ENCODE measurements around the gene NVL.

The NVL gene

GRCh38 chr1:224199679-224200078 is 130.3 kb downstream of the NVL start:
- H3K4me1 ChIP-seq (ENCODE audit: control insufficient read depth, low read length) = peaks cover 32% of the 10 kb centered on the region
- no peaks in the 10 kb centered on the region for H3K9me2 ChIP-seq (replicated peaks; ENCODE audit: control insufficient read depth, low read length)
- peaks cover 28% of the 10 kb centered on the region for H3F3A ChIP-seq (ENCODE audit: control insufficient read depth, insufficient read depth)
- H3K4me2 ChIP-seq (ENCODE audit: low read length) = no peak overlapping the region
- 0 out of 2 replicates have a peak, but pooled peaks cover 4% of the 10 kb centered on the region for H4K20me1 ChIP-seq (ENCODE audit: control insufficient read depth, insufficient read depth, low read depth, low read length)
- H3K79me2 ChIP-seq (ENCODE audit: control insufficient read depth, low read length) = no peaks in the 10 kb centered on the region
- no peak overlapping the region for H3K27ac ChIP-seq (ENCODE audit: low read depth, low read length)
- peaks cover 12% of the 10 kb centered on the region for H3K36me3 ChIP-seq (ENCODE audit: control insufficient read depth, low read length)
- TF ChIP-seq CTCF (IDR thresholded peaks at IDR 0.05; ENCODE audit: low read depth, low read length, poor library complexity, severe bottlenecking) (no peak), EZH2phosphoT487 (IDR thresholded peaks at IDR 0.05; ENCODE audit: borderline replicate concordance, low read length) (no peak)
- H3K27me3 ChIP-seq (ENCODE audit: control insufficient read depth, low read length) = no peaks in the 10 kb centered on the region
- H3K4me3 ChIP-seq (ENCODE audit: low read length) = no peak overlapping the region
- no peaks in the 10 kb centered on the region for H3K9me3 ChIP-seq (ENCODE audit: control insufficient read depth, insufficient read depth, low read length)

GRCh38 chr1:224198572-224198971 is 131.4 kb downstream of the NVL start:
- H3K79me2 ChIP-seq (ENCODE audit: control insufficient read depth, low read length) = no peaks in the 10 kb centered on the region
- peaks cover 21% of the 10 kb centered on the region for H3K4me1 ChIP-seq (ENCODE audit: control insufficient read depth, low read length)
- H3K4me2 ChIP-seq (ENCODE audit: low read length) = no peak overlapping the region
- H3K27me3 ChIP-seq (ENCODE audit: control insufficient read depth, low read length) = no peaks in the 10 kb centered on the region
- no peaks in the 10 kb centered on the region for H3K9me3 ChIP-seq (ENCODE audit: control insufficient read depth, insufficient read depth, low read length)
- no peak overlapping the region for H3K4me3 ChIP-seq (ENCODE audit: low read length)
- H3K36me3 ChIP-seq (ENCODE audit: control insufficient read depth, low read length) = peaks cover 19% of the 10 kb centered on the region
- TF ChIP-seq EZH2phosphoT487 (IDR thresholded peaks at IDR 0.05; ENCODE audit: borderline replicate concordance, low read length) = no peak
- TF ChIP-seq CTCF (IDR thresholded peaks at IDR 0.05; ENCODE audit: low read depth, low read length, poor library complexity, severe bottlenecking) = no peak
- H4K20me1 ChIP-seq (ENCODE audit: control insufficient read depth, insufficient read depth, low read depth, low read length) = 0 out of 2 replicates have a peak, but pooled peaks cover 4% of the 10 kb centered on the region
- peaks cover 28% of the 10 kb centered on the region for H3F3A ChIP-seq (ENCODE audit: control insufficient read depth, insufficient read depth)
- H3K27ac ChIP-seq (ENCODE audit: low read depth, low read length) = no peak overlapping the region
- no peaks in the 10 kb centered on the region for H3K9me2 ChIP-seq (replicated peaks; ENCODE audit: control insufficient read depth, low read length)

GRCh38 chr1:224196813-224197600 is 133.0 kb downstream of the NVL start:
- no peaks in the 10 kb centered on the region for H3K27me3 ChIP-seq (ENCODE audit: control insufficient read depth, low read length)
- no peak overlapping the region for H3K27ac ChIP-seq (ENCODE audit: low read depth, low read length)
- H3K36me3 ChIP-seq (ENCODE audit: control insufficient read depth, low read length) = peaks cover 31% of the 10 kb centered on the region
- H3K4me2 ChIP-seq (ENCODE audit: low read length) = no peak overlapping the region
- 0 out of 2 replicates have a peak, but pooled peaks cover 5% of the 10 kb centered on the region for H4K20me1 ChIP-seq (ENCODE audit: control insufficient read depth, insufficient read depth, low read depth, low read length)
- H3K9me3 ChIP-seq (ENCODE audit: control insufficient read depth, insufficient read depth, low read length) = no peaks in the 10 kb centered on the region
- TF ChIP-seq EZH2phosphoT487 (IDR thresholded peaks at IDR 0.05; ENCODE audit: borderline replicate concordance, low read length) (no peak), CTCF (IDR thresholded peaks at IDR 0.05; ENCODE audit: low read depth, low read length, poor library complexity, severe bottlenecking) (no peak)
- H3K79me2 ChIP-seq (ENCODE audit: control insufficient read depth, low read length) = peaks cover 10% of the 10 kb centered on the region
- H3K4me1 ChIP-seq (ENCODE audit: control insufficient read depth, low read length) = peaks cover 9% of the 10 kb centered on the region; the same call in 1 of the 2 replicates
- peaks cover 28% of the 10 kb centered on the region for H3F3A ChIP-seq (ENCODE audit: control insufficient read depth, insufficient read depth)
- H3K4me3 ChIP-seq (ENCODE audit: low read length) = no peak overlapping the region
- no peaks in the 10 kb centered on the region for H3K9me2 ChIP-seq (replicated peaks; ENCODE audit: control insufficient read depth, low read length)
